H1 (cell line): ENCODE measurements around the gene LSM10. TPM values are rescaled to one million over a fixed set of nuclear protein-coding genes. Genes with fewer than 3 reads are reported as not detected.

Source experiments
- ATF2 ChIP-seq: IDR thresholded peaks from 2 replicates; pipeline ENCODE4 v1.6.1; 2012; ENCODE audit warnings: low read length, inconsistent platforms
- CBX8 ChIP-seq: fragments of 300-800, 300-1000 bp; sonication (generic); IDR thresholded peaks from 2 replicates; pipeline ENCODE4 v1.7.1; 2016; ENCODE audit warnings: low read depth, low read length, borderline replicate concordance
- CHD1 ChIP-seq: IDR thresholded peaks from 2 replicates; pipeline ENCODE4 v1.6.1; 2012; ENCODE audit warnings: low read depth, low read length, improper control_type of control experiment
- CREB1 ChIP-seq: IDR thresholded peaks from 2 replicates; pipeline ENCODE4 v1.6.1; 2012; ENCODE audit warnings: inconsistent platforms
- EGR1 ChIP-seq: IDR thresholded peaks from 2 replicates; pipeline ENCODE4 v1.6.1; 2011; ENCODE audit warnings: low read depth, low read length, borderline replicate concordance
- EP300 ChIP-seq, 2 experiments: IDR thresholded peaks; 1 replicate in 1 of 2; 2 replicates in 1 of 2; pipeline ENCODE4 v1.6.1; 2011 to 2012; ENCODE audit warnings: low read depth in 2 of 2, low read length in 2 of 2, mild to moderate bottlenecking in 2 of 2, borderline replicate concordance in 1 of 2, inconsistent platforms in 1 of 2, moderate library complexity in 1 of 2
- EZH2 ChIP-seq: fragments of 200-600 bp; sonication (generic); IDR thresholded peaks from 2 replicates; pipeline ENCODE4 v1.7.1; 2012; ENCODE audit warnings: low read depth, mild to moderate bottlenecking, moderate library complexity, low read length, inconsistent platforms; ENCODE audit not compliant: severe bottlenecking
- GABPA ChIP-seq: IDR thresholded peaks from 2 replicates; pipeline ENCODE4 v1.6.1; 2011; ENCODE audit warnings: mild to moderate bottlenecking, low read length, moderate library complexity, borderline replicate concordance; ENCODE audit not compliant: insufficient read depth
- JUND ChIP-seq: IDR thresholded peaks from 2 replicates; pipeline ENCODE4 v1.6.1; 2011; ENCODE audit warnings: mild to moderate bottlenecking, improper control_type of control experiment, low read length
- MAFK ChIP-seq: IDR thresholded peaks from 2 replicates; pipeline ENCODE4 v1.6.1; 2012; ENCODE audit warnings: low read depth, mild to moderate bottlenecking, improper control_type of control experiment, low read length
- NRF1 ChIP-seq: IDR thresholded peaks from 2 replicates; pipeline ENCODE4 v1.6.1; 2011; ENCODE audit warnings: mild to moderate bottlenecking, low read depth, low read length, improper control_type of control experiment
- POLR2AphosphoS5 ChIP-seq: IDR thresholded peaks from 2 replicates; pipeline ENCODE4 v1.6.1; 2011; ENCODE audit warnings: low read depth, low read length
- RAD21 ChIP-seq, 2 experiments: IDR thresholded peaks in 1 of 2; conservative IDR thresholded peaks in 1 of 2; 2 replicates each; pipeline ENCODE4 v1.6.1; 2011; ENCODE audit warnings: low read depth in 2 of 2, low read length in 2 of 2, improper control_type of control experiment in 1 of 2, inconsistent platforms in 1 of 2, mild to moderate bottlenecking in 1 of 2, moderate library complexity in 1 of 2
- SAP30 ChIP-seq: fragments of 300-600 bp; sonication (generic); IDR thresholded peaks from 2 replicates; pipeline ENCODE4 v1.7.1; 2012; ENCODE audit warnings: low read length, moderate library complexity, mild to moderate bottlenecking, inconsistent platforms; ENCODE audit not compliant: insufficient read depth, insufficient replicate concordance
- YY1 ChIP-seq: IDR thresholded peaks from 2 replicates; pipeline ENCODE4 v1.6.1; 2011; ENCODE audit warnings: low read depth, mild to moderate bottlenecking, low read length
- polyA plus RNA-seq, 7 experiments: library from polyadenylated mRNA; depleted of rRNA in 3 of 7; stranded (reverse) in 5 of 7; unstranded in 2 of 7; fragments of >200 nt in 5 of 7; fragments of 200-250 nt in 2 of 7; gene quantifications; 1 replicate in 5 of 7; 2 replicates in 1 of 7; 4 replicates in 1 of 7; pipeline versions ENCODE4 v1.2.1 to v1.2.3, GENCODE V29; 2011 to 2013; ENCODE audit warnings: missing spikeins in 2 of 7, mixed read lengths in 2 of 7
- total RNA-seq: library from RNA; stranded (reverse); fragmentation: NEBNext Ultra II Directional; extraction: Animal tissue kit (Norgen Biotek cat#: 25700); gene quantifications from 2 replicates; pipeline ENCODE4 v1.2.1, GENCODE V29; 2021
- TF ChIP-seq, protein P1 (sequence below): IDR thresholded peaks from 2 replicates; pipeline ENCODE4 v1.6.1; 2012; ENCODE audit warnings: inconsistent platforms
- TF ChIP-seq, protein P2 (sequence below): IDR thresholded peaks from 2 replicates; pipeline ENCODE4 v1.6.1; 2012; ENCODE audit warnings: inconsistent platforms

Gene LSM10
- total and polyA plus RNA-seq, 2 of the 8 experiments (the other 6 are each of a cell fraction or from before 2014, with no cell fraction given) = 59.5 to 140 TPM

- TF ChIP-seq, protein P1, sequence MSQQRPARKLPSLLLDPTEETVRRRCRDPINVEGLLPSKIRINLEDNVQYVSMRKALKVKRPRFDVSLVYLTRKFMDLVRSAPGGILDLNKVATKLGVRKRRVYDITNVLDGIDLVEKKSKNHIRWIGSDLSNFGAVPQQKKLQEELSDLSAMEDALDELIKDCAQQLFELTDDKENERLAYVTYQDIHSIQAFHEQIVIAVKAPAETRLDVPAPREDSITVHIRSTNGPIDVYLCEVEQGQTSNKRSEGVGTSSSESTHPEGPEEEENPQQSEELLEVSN = no peak
- TF ChIP-seq GABPA = no peak
- no peak for TF ChIP-seq NRF1
- TF ChIP-seq MAFK = peak; percentile 77; the same call in 1 of the 2 replicates
- peak in 1 of 2 experiments; percentile 93; a peak in 1 of 3 replicates for TF ChIP-seq EP300 (IDR thresholded peaks at IDR 0.05; ENCODE audit: borderline replicate concordance in 1 of 2, low read depth in 2 of 2, low read length in 2 of 2)
- no peak for TF ChIP-seq RAD21 (IDR thresholded peaks at IDR 0.05 in 1 of 2, conservative IDR thresholded peaks at IDR 0.05 in 1 of 2; ENCODE audit: low read depth in 2 of 2, low read length in 2 of 2)
- TF ChIP-seq, protein P2, sequence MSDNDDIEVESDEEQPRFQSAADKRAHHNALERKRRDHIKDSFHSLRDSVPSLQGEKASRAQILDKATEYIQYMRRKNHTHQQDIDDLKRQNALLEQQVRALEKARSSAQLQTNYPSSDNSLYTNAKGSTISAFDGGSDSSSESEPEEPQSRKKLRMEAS = peak; percentile 49
- no peak for TF ChIP-seq EZH2
- TF ChIP-seq ATF2 = peak; percentile 80
- peak; percentile 54; the same call in 1 of the 2 replicates for TF ChIP-seq CHD1
- TF ChIP-seq EGR1 = no peak
- peak; percentile 48 for TF ChIP-seq SAP30
- TF ChIP-seq POLR2AphosphoS5 = peak; percentile 98
- no peak for TF ChIP-seq CBX8
- TF ChIP-seq CREB1 = 0 out of 2 replicates have a peak, but pooled peaks have one; percentile 41
- peak; percentile 59; the same call in 1 of the 2 replicates for TF ChIP-seq YY1
- peak; percentile 95 for TF ChIP-seq JUND
Measured at GRCh38 chr1:36386265-36387140, 11.2 kb downstream of the LSM10 start (continued).
